ENCODE measurements around the gene MCHR1. TPM values are rescaled to one million over a fixed set of nuclear protein-coding genes. Genes with fewer than 3 reads are reported as not detected.

The MCHR1 gene
- total and polyA plus RNA-seq, 2 donors (not counting 1 experiment from before 2014, with no cell fraction given): 0.20 to 0.99 TPM

DNA sequence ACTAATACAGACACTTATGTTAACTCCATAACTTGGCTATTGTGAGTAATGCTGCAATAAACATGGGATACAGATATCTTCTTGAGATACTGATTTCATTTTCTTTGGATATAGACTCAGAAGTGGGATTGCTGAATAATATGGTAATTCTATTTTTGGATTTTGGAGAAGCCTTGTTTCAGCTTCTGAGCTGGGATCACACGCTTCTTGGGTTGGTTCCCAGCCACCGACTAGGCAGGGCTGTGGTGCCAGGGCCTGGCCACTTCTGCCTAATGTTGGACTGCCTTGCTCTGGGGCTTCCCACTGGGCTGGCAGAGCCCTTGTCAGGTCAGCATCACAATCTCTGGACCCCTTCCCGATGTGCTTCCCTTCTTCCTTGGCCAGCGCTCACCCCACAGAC lies 14.0 kb upstream of the MCHR1 start:
- no peak overlapping the region for H3K4me2 ChIP-seq (ENCODE audit: extremely low read depth, insufficient read depth, low read length)
- H3K4me3 ChIP-seq (replicated peaks in 1 of 4; ENCODE audit: control extremely low read depth in 1 of 4, insufficient read depth in 1 of 4, low read depth in 3 of 4, low read length in 4 of 4): no peak overlapping the region
- peak overlapping the region; percentile 52 for H3K27ac ChIP-seq (ENCODE audit: insufficient read depth, low read length)
- no peak overlapping the region for H2AFZ ChIP-seq (ENCODE audit: low read length)
- no peaks in the 10 kb centered on the region for H3K36me3 ChIP-seq (ENCODE audit: control insufficient read depth, insufficient read depth, low read length)
- peaks cover 4% of the 10 kb centered on the region for H3K4me1 ChIP-seq (ENCODE audit: control insufficient read depth, extremely low read depth, insufficient read depth, low read length)
- no peak overlapping the region for H3K9ac ChIP-seq (ENCODE audit: insufficient read depth, low read length)
- no peak for TF ChIP-seq EZH2 (IDR thresholded peaks at IDR 0.05; ENCODE audit: low read length, missing control alignments)
- TF ChIP-seq CTCF (conservative IDR thresholded peaks at IDR 0.05 in 1 of 2, IDR thresholded peaks at IDR 0.05 in 1 of 2; ENCODE audit: low read depth in 1 of 2, low read length in 2 of 2): no peak
- no peaks in the 10 kb centered on the region for H3K27me3 ChIP-seq (ENCODE audit: control insufficient read depth, insufficient read depth, low read length)
- H3K79me2 ChIP-seq (ENCODE audit: control insufficient read depth, insufficient read depth, low read length): no peaks in the 10 kb centered on the region
- H3K9me3 ChIP-seq (ENCODE audit: control insufficient read depth, insufficient read depth, low read depth, low read length): no peaks in the 10 kb centered on the region
- peak; percentile 48 to 71 for DNase-seq (ENCODE audit: low read depth in 2 of 2)
- no peaks in the 10 kb centered on the region for H4K20me1 ChIP-seq (ENCODE audit: control insufficient read depth, extremely low read depth, insufficient read depth, low read length)

GRCh38 chr22:40666151-40666848 lies 13.0 kb upstream of the MCHR1 start:
- Histone ChIP-seq H4K20me1 (ENCODE audit: control insufficient read depth, extremely low read depth, insufficient read depth, low read length) (no peaks in the 10 kb centered on the region), H3K9me3 (ENCODE audit: control insufficient read depth, insufficient read depth, low read depth, low read length) (no peaks in the 10 kb centered on the region), H3K4me2 (ENCODE audit: extremely low read depth, insufficient read depth, low read length) (no peak overlapping the region), H3K27me3 (ENCODE audit: control insufficient read depth, insufficient read depth, low read length) (no peaks in the 10 kb centered on the region), H3K9ac (ENCODE audit: insufficient read depth, low read length) (no peak overlapping the region), H3K4me3 (replicated peaks in 1 of 4; ENCODE audit: control extremely low read depth in 1 of 4, insufficient read depth in 1 of 4, low read depth in 3 of 4, low read length in 4 of 4) (no peak overlapping the region), H3K36me3 (ENCODE audit: control insufficient read depth, insufficient read depth, low read length) (no peaks in the 10 kb centered on the region), H3K79me2 (ENCODE audit: control insufficient read depth, insufficient read depth, low read length) (no peaks in the 10 kb centered on the region), H2AFZ (ENCODE audit: low read length) (no peak overlapping the region), H3K27ac (ENCODE audit: insufficient read depth, low read length) (no peak overlapping the region), H3K4me1 (ENCODE audit: control insufficient read depth, extremely low read depth, insufficient read depth, low read length) (peaks cover 4% of the 10 kb centered on the region)
- peak; percentile 25 to 53 for DNase-seq (ENCODE audit: low read depth in 2 of 2)
- no peak for TF ChIP-seq CTCF (conservative IDR thresholded peaks at IDR 0.05 in 1 of 2, IDR thresholded peaks at IDR 0.05 in 1 of 2; ENCODE audit: low read depth in 1 of 2, low read length in 2 of 2)

DNA sequence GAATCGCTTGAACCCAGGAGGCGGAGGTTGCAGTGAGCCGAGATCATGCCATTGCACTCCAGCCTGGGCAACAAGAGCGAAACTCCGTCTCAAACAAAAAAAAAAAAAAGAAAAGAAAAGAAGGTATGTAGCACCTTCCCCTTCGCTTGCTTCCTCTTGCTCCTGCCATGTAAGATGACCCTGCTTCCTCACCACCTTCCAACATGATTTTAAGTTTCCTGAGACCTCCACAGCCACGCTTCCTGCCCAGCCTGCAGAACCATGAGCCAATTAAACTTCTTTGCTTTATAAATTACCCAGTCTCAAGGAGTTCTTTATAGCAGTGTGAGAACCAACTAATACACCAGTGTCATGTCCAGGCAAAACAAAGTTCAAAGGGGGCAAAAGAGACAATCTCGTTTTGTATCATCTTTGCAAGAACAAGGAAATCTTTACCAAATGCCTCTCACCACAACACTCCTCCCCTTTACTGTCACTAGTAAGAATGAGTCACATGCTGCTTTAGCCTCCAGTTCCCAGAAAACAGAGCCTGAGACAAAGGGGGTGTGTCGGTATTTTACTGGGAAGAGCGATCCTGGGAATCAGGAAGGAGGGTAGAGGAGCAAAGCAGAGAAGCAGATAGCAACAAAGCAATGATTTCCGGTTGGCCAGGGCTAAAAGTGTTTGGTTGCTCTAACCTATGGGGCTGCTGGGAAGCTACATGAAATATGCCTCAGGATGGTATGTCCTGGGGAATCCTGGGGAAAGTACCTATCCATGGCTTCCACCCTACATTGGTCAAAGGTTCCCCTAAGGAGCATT lies 10.5 kb upstream of the MCHR1 start:
- TF ChIP-seq CTCF (conservative IDR thresholded peaks at IDR 0.05 in 1 of 2, IDR thresholded peaks at IDR 0.05 in 1 of 2; ENCODE audit: low read depth in 1 of 2, low read length in 2 of 2) (no peak), EZH2 (IDR thresholded peaks at IDR 0.05; ENCODE audit: low read length, missing control alignments) (no peak)
- no peaks in the 10 kb centered on the region for H3K9me3 ChIP-seq (ENCODE audit: control insufficient read depth, insufficient read depth, low read depth, low read length)
- peak overlapping the region; percentile 45 for H3K27ac ChIP-seq (ENCODE audit: insufficient read depth, low read length)
- H3K27me3 ChIP-seq (ENCODE audit: control insufficient read depth, insufficient read depth, low read length): no peaks in the 10 kb centered on the region
- H3K4me1 ChIP-seq (ENCODE audit: control insufficient read depth, extremely low read depth, insufficient read depth, low read length): peaks cover 4% of the 10 kb centered on the region
- no peaks in the 10 kb centered on the region for H3K79me2 ChIP-seq (ENCODE audit: control insufficient read depth, insufficient read depth, low read length)
- H2AFZ ChIP-seq (ENCODE audit: low read length): no peak overlapping the region
- DNase-seq (ENCODE audit: low read depth in 2 of 2): peak; percentile 78 to 90
- H3K4me2 ChIP-seq (ENCODE audit: extremely low read depth, insufficient read depth, low read length): no peak overlapping the region
- H4K20me1 ChIP-seq (ENCODE audit: control insufficient read depth, extremely low read depth, insufficient read depth, low read length): no peaks in the 10 kb centered on the region
- no peaks in the 10 kb centered on the region for H3K36me3 ChIP-seq (ENCODE audit: control insufficient read depth, insufficient read depth, low read length)
- no peak overlapping the region for H3K9ac ChIP-seq (ENCODE audit: insufficient read depth, low read length)
- H3K4me3 ChIP-seq (replicated peaks in 1 of 4; ENCODE audit: control extremely low read depth in 1 of 4, insufficient read depth in 1 of 4, low read depth in 3 of 4, low read length in 4 of 4): no peak overlapping the region

Measured in fibroblast of lung (primary cell).